DND-41 (cell line): ENCODE data around the gene MPI.

Experiments used
- ATAC-seq: fragments of 200-7000 bp; cut with Tn5 transposase; 3 replicates; pipeline ENCODE4 v1.9.1; 2021; ENCODE audit warnings: low read depth; ENCODE audit not compliant: insufficient read depth
- DNase-seq: peaks from one replicate; pipeline ENCODE4 v3.0.0-alpha.2; 2020
- H2AFZ ChIP-seq: 2 replicates; pipeline ENCODE4 v1.6.0; 2012; ENCODE audit warnings: low read depth, low read length
- H3K27ac ChIP-seq: 2 replicates; pipeline ENCODE4 v1.5.1; 2012; ENCODE audit warnings: low read length, inconsistent platforms
- H3K27me3 ChIP-seq: fragments of 200-600 bp; sonication (generic); 2 replicates; pipeline ENCODE4 v1.6.0; 2012; ENCODE audit warnings: low read length, mild to moderate bottlenecking, inconsistent platforms; ENCODE audit not compliant: insufficient read depth, poor library complexity
- H3K36me3 ChIP-seq: 2 replicates; pipeline ENCODE4 v1.5.1; 2012; ENCODE audit warnings: low read length, inconsistent platforms; ENCODE audit not compliant: insufficient read depth
- H3K4me1 ChIP-seq: 2 replicates; pipeline ENCODE4 v1.5.1; 2012; ENCODE audit warnings: mild to moderate bottlenecking, low read length; ENCODE audit not compliant: insufficient read depth
- H3K4me2 ChIP-seq: 2 replicates; pipeline ENCODE4 v1.6.0; 2012; ENCODE audit warnings: mild to moderate bottlenecking, moderate library complexity, low read length, inconsistent platforms; ENCODE audit not compliant: insufficient read depth
- H3K4me3 ChIP-seq, 2 experiments: fragments of 200-600 bp in 1 of 2; shearing (Covaris generic) in 1 of 2; 2 replicates each; pipeline ENCODE4 v1.5.1; 2012 to 2016; ENCODE audit warnings: inconsistent platforms in 2 of 2, low read length in 2 of 2, mild to moderate bottlenecking in 2 of 2, low read depth in 1 of 2, moderate library complexity in 1 of 2
- H3K79me2 ChIP-seq: 2 replicates; pipeline ENCODE4 v1.6.0; 2012; ENCODE audit warnings: low read length, inconsistent platforms; ENCODE audit not compliant: insufficient read depth
- H3K9ac ChIP-seq: 2 replicates; pipeline ENCODE4 v1.6.0; 2012; ENCODE audit warnings: low read depth, mild to moderate bottlenecking, inconsistent platforms, low read length, moderate library complexity
- H3K9me3 ChIP-seq: 2 replicates; pipeline ENCODE4 v1.5.1; 2012; ENCODE audit warnings: low read length, moderate library complexity, mild to moderate bottlenecking, inconsistent platforms; ENCODE audit not compliant: insufficient read depth, severe bottlenecking
- H4K20me1 ChIP-seq: 2 replicates; pipeline ENCODE4 v1.6.0; 2012; ENCODE audit warnings: low read length; ENCODE audit not compliant: insufficient read depth
- CTCF ChIP-seq: IDR thresholded peaks from 2 replicates; pipeline ENCODE4 v1.5.1; 2012; ENCODE audit warnings: borderline replicate concordance, low read length, moderate library complexity, mild to moderate bottlenecking; ENCODE audit not compliant: poor library complexity, severe bottlenecking; ENCODE audit errors: extremely low read depth
- EZH2 ChIP-seq: IDR thresholded peaks from 3 replicates; pipeline ENCODE4 v1.6.1; 2012; ENCODE audit warnings: borderline replicate concordance, low read depth, mild to moderate bottlenecking, moderate library complexity, low read length, inconsistent platforms; ENCODE audit not compliant: severe bottlenecking

The MPI gene

DNA sequence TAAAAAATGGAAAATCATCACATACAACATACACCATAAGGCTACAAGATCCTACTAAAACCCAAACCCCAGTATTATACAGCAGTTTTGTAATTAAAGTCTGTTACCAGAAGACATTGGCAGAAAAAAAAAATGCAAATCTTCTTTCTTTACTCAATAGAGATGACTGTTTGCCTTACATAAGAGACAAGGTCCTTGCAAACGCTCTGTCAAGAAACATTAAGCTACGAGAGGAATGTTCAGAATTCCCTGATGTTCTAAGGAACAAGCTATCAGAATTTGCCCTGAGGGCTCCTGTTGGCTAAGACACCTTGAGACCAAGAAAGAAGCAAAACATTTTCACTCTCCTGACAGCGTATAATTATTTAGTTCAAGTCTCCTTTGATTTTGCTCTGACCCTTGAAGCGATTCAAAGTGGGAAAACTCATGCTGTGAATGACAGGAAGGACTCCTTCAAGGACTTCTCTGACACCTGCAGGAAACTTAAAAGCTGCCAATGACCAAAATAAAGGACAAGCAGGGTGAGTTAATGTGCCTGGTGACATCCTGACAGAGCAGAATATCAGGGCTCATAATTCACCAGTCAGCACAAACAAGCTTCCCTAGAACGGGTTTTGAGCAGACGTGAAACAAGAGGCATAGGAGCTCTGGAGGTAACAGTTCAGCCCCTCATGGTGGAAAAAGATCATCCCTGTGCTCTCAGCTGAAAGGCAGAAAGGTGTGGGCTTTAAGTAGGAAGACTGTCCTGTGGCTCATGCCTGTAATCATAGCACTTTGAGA lies 19.2 kb upstream of the MPI start:
- DNase-seq (no peak), ATAC-seq (no peak)
- Histone ChIP-seq H3K9me3 (no peaks in the 10 kb centered on the region), H3K79me2 (peaks cover 70% of the 10 kb centered on the region), H3K4me3 (peak overlapping the region in 1 of 2 experiments; percentile 1; a peak in 1 of 4 replicates), H3K4me2 (peak overlapping the region; percentile 39), H4K20me1 (peaks cover 27% of the 10 kb centered on the region), H2AFZ (no peak overlapping the region), H3K27me3 (no peaks in the 10 kb centered on the region), H3K36me3 (peaks cover 20% of the 10 kb centered on the region), H3K9ac (0 out of 2 replicates have a peak overlapping the region, but pooled peaks have one; percentile 28), H3K4me1 (peaks cover 41% of the 10 kb centered on the region), H3K27ac (no peak overlapping the region; the same call in 1 of the 2 replicates)
- TF ChIP-seq EZH2, result no peak
- no peak for TF ChIP-seq CTCF

DNA sequence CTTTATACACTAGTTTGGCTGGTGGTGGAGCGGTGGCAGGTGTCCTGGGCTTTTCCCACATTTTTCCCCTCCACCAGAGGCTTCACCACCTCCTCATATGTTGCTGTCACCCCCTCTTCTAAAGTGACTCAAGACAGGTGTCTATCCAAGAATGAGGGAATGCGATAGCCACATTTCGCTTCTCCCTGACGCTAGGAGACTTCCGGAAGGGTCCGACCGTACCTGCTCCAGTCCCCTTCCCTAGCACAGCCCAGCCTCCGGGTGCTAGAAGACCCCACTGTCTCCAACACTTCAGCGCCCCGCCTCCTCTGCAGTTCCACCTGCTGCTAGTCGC lies 17.2 kb upstream of the MPI start:
- H3K79me2 ChIP-seq, result peaks cover 52% of the 10 kb centered on the region

DNA sequence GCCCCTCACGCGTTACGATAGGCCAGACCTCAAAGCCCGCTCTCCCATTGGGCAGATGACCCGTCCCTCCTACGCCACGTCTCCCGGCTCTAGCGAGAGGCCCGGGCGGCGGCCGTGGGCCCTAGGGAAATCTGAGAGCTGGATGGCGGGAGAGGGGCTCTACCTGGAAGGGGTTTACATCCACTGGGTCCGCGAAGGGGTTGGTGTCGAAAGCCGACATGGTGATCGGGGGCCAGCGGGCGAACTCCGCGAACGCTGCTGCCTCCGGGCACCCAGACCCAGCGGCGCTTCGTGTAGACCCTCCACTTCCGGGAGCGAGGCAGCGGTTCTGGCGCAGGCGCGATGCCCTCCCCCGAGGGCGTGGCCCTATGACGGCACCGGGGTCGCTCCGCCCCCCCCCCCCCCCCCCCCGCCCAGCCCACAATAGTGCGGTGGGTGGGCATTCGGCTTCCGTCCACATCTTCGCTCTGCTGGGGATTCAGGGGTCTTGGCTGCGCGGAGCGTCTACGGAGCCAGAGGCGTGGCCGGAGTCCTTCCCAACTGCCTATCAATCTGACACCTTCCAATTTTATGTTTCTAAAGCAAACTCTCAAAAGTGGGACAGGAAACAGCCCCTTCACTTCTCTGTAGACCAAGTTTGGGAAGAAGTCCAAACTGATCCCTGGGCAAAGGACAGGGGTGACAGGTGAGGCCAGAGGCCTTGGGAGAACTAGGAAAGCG lies 16.6 kb upstream of the MPI start, which contains the start of gene SCAMP2:
Gene SCAMP2, minus strand, starts transcription at position 330 of the 720 bp plus-strand sequence. Its CDS starts 110 bp downstream, at position 220.
- DNase-seq (peak; percentile 92), ATAC-seq (peak; percentile 97)
- Histone ChIP-seq H3K4me2 (peak within 1 kb of the TSS; percentile 94), H2AFZ (peak within 1 kb of the TSS; percentile 90), H3K27me3 (no peaks in the 10 kb centered on the region), H3K27ac (peak within 1 kb of the TSS; percentile 91), H3K4me1 (peaks cover 41% of the 10 kb centered on the region), H3K9me3 (no peaks in the 10 kb centered on the region), H3K4me3 (peak within 1 kb of the TSS; percentile 92 to 99), H3K79me2 (peaks cover 47% of the 10 kb centered on the region), H4K20me1 (peaks cover 24% of the 10 kb centered on the region), H3K36me3 (peaks cover 8% of the 10 kb centered on the region), H3K9ac (peak within 1 kb of the TSS; percentile 74)
- TF ChIP-seq CTCF (no peak), EZH2 (no peak)

More for the DNA sequence above, 17.2 kb upstream of the MPI start:
- H3K27me3 ChIP-seq, result no peaks in the 10 kb centered on the region
- H3K4me2 ChIP-seq, result peak overlapping the region; percentile 94
- no peaks in the 10 kb centered on the region for H3K9me3 ChIP-seq
- DNase-seq, result no peak
- peak overlapping the region; percentile 90 for H2AFZ ChIP-seq
- ATAC-seq, result no peak
- peaks cover 41% of the 10 kb centered on the region for H3K4me1 ChIP-seq
- peaks cover 24% of the 10 kb centered on the region for H4K20me1 ChIP-seq
- H3K36me3 ChIP-seq, result peaks cover 13% of the 10 kb centered on the region
- H3K27ac ChIP-seq, result peak overlapping the region; percentile 91
- TF ChIP-seq CTCF, result no peak
- TF ChIP-seq EZH2, result no peak
- H3K9ac ChIP-seq, result peak overlapping the region; percentile 74
- H3K4me3 ChIP-seq, result peak overlapping the region; percentile 92 to 99
